OCI-LY1 (cell line): ENCODE measurements around the gene PAQR3.
"Not testable (repeated sequence)": the region's sequence is repeated elsewhere in the genome, so short reads cannot be mapped to it uniquely, and the experiment has no call there.

Experiments used
- H2AFZ ChIP-seq: fragments of 200-600 bp; sonication (generic), shearing (Covaris generic); 2 replicates; pipeline ENCODE4 v1.6.0; 2014; ENCODE audit warnings: antibody characterized with exemption, mild to moderate bottlenecking, low read length
- H3F3A ChIP-seq: fragments of 200-600 bp; sonication (generic), shearing (Covaris generic); 2 replicates; pipeline ENCODE4 v1.6.0; 2014; ENCODE audit warnings: mild to moderate bottlenecking, antibody characterized with exemption, low read length, moderate library complexity; ENCODE audit not compliant: insufficient read depth
- H3K27ac ChIP-seq: fragments of 200-600 bp; sonication (generic); 2 replicates; pipeline ENCODE4 v1.5.1; 2014; ENCODE audit warnings: low read length, mixed run types, mild to moderate bottlenecking, low read depth; ENCODE audit not compliant: poor library complexity, severe bottlenecking
- H3K27me3 ChIP-seq: fragments of 200-600 bp; sonication (generic); 2 replicates; pipeline ENCODE4 v1.6.0; 2014; ENCODE audit warnings: antibody characterized with exemption, mild to moderate bottlenecking, low read length, moderate library complexity; ENCODE audit not compliant: insufficient read depth
- H3K36me3 ChIP-seq: fragments of 200-600 bp; sonication (generic); 2 replicates; pipeline ENCODE4 v1.6.1; 2014; ENCODE audit warnings: mild to moderate bottlenecking, antibody characterized with exemption, low read length, moderate library complexity, mixed read lengths; ENCODE audit not compliant: insufficient read depth
- H3K4me1 ChIP-seq: fragments of 200-600 bp; sonication (generic); 2 replicates; pipeline ENCODE4 v1.5.1; 2014; ENCODE audit warnings: mild to moderate bottlenecking, low read length, moderate library complexity; ENCODE audit not compliant: insufficient read depth, severe bottlenecking
- H3K4me2 ChIP-seq: fragments of 200-600 bp; sonication (generic), shearing (Covaris generic); 2 replicates; pipeline ENCODE4 v1.6.1; 2014; ENCODE audit warnings: low read length
- H3K4me3 ChIP-seq: fragments of 200-600 bp; sonication (generic); 2 replicates; pipeline ENCODE4 v1.5.1; 2014; ENCODE audit warnings: low read length, low read depth, mild to moderate bottlenecking, mixed read lengths; ENCODE audit not compliant: poor library complexity, severe bottlenecking
- H3K79me2 ChIP-seq: fragments of 200-600 bp; shearing (Covaris generic); 2 replicates; pipeline ENCODE4 v1.6.1; 2016; ENCODE audit warnings: mixed run types, low read length, mixed read lengths; ENCODE audit not compliant: insufficient read depth
- H3K9ac ChIP-seq: fragments of 200-600 bp; sonication (generic), shearing (Covaris generic); 2 replicates; pipeline ENCODE4 v1.6.1; 2014; ENCODE audit warnings: mild to moderate bottlenecking, low read length, mixed read lengths
- H3K9me2 ChIP-seq: fragments of 200-600 bp; sonication (generic), shearing (Covaris generic); 2 replicates; pipeline ENCODE4 v1.6.1; 2014; ENCODE audit warnings: low read depth, mild to moderate bottlenecking, low read length, mixed read lengths
- H3K9me3 ChIP-seq: fragments of 200-600 bp; shearing (Covaris generic); 2 replicates; pipeline ENCODE4 v1.6.1; 2014; ENCODE audit warnings: low read length, mixed read lengths
- H4K20me1 ChIP-seq: fragments of 200-600 bp; sonication (generic), shearing (Covaris generic); 2 replicates; pipeline ENCODE4 v1.6.0; 2016; ENCODE audit warnings: mild to moderate bottlenecking, low read length; ENCODE audit not compliant: insufficient read depth
- CTCF ChIP-seq: fragments of 200-600 bp; sonication (generic), shearing (Covaris generic); IDR thresholded peaks from 2 replicates; pipeline ENCODE4 v1.5.1; 2017; ENCODE audit warnings: mild to moderate bottlenecking, antibody characterized with exemption, low read length, moderate library complexity, mixed read lengths
- EZH2 ChIP-seq: fragments of 200-600 bp; sonication (generic), shearing (Covaris generic); IDR thresholded peaks from 2 replicates; pipeline ENCODE4 v1.8.0; 2017; ENCODE audit warnings: borderline replicate concordance, mixed run types, mild to moderate bottlenecking, antibody characterized with exemption, low read length, moderate library complexity, mixed read lengths

Gene PAQR3

GRCh38 chr4:78922207-78922606, 17.0 kb downstream of the PAQR3 start:
- no peak overlapping the region for H3K4me3 ChIP-seq
- no peak for TF ChIP-seq EZH2
- TF ChIP-seq CTCF: no peak
- no peaks in the 10 kb centered on the region for H3K4me1 ChIP-seq
- H3K9ac ChIP-seq: no peak overlapping the region
- H3K9me3 ChIP-seq: no peaks in the 10 kb centered on the region
- no peaks in the 10 kb centered on the region for H4K20me1 ChIP-seq
- no peaks in the 10 kb centered on the region for H3K9me2 ChIP-seq
- H3K79me2 ChIP-seq: no peaks in the 10 kb centered on the region
- no peaks in the 10 kb centered on the region for H3K27me3 ChIP-seq
- no peaks in the 10 kb centered on the region for H3F3A ChIP-seq
- H3K4me2 ChIP-seq: no peak overlapping the region
- no peak overlapping the region for H2AFZ ChIP-seq
- H3K27ac ChIP-seq: no peak overlapping the region
- peaks cover 27% of the 10 kb centered on the region; the same call in 1 of the 2 replicates for H3K36me3 ChIP-seq

DNA sequence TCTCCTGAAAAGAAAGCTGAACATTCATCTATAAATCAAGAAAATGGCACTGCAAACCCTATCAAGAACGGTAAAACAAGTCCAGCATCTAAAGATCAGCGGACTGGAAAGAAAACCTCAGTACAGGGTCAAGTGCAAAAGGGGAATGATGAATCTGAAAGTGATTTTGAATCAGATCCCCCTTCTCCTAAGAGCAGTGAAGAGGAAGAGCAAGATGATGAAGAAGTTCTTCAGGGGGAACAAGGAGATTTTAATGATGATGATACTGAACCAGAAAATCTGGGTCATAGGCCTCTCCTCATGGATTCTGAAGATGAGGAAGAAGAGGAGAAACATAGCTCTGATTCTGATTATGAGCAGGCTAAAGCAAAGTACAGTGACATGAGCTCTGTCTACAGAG, 28.6 kb downstream of the PAQR3 start:
- H4K20me1 ChIP-seq: no peaks in the 10 kb centered on the region
- H3K9ac ChIP-seq: no peak overlapping the region
- no peaks in the 10 kb centered on the region for H3K4me1 ChIP-seq
- no peaks in the 10 kb centered on the region for H3K9me2 ChIP-seq
- H3K27ac ChIP-seq: no peak overlapping the region
- no peaks in the 10 kb centered on the region; the same call in 1 of the 2 replicates for H3K79me2 ChIP-seq
- no peak overlapping the region for H3K4me2 ChIP-seq
- TF ChIP-seq EZH2: no peak
- no peak for TF ChIP-seq CTCF
- no peak overlapping the region for H2AFZ ChIP-seq
- H3K27me3 ChIP-seq: no peaks in the 10 kb centered on the region
- H3F3A ChIP-seq: no peaks in the 10 kb centered on the region
- H3K9me3 ChIP-seq: no peaks in the 10 kb centered on the region
- H3K4me3 ChIP-seq: no peak overlapping the region
- H3K36me3 ChIP-seq: peaks cover 24% of the 10 kb centered on the region

- H3K27ac ChIP-seq, H4K20me1 ChIP-seq, H2AFZ ChIP-seq, H3F3A ChIP-seq, H3K4me2 ChIP-seq, H3K9me3 ChIP-seq, H3K9ac ChIP-seq, H3K79me2 ChIP-seq, H3K9me2 ChIP-seq, H3K4me1 ChIP-seq, H3K27me3 ChIP-seq, H3K4me3 ChIP-seq: not testable (repeated sequence)
- peaks cover 24% of the 10 kb centered on the region for H3K36me3 ChIP-seq
These were observed 30.3 kb downstream of the PAQR3 start for GRCh38 chr4:78908974-78909373.

DNA sequence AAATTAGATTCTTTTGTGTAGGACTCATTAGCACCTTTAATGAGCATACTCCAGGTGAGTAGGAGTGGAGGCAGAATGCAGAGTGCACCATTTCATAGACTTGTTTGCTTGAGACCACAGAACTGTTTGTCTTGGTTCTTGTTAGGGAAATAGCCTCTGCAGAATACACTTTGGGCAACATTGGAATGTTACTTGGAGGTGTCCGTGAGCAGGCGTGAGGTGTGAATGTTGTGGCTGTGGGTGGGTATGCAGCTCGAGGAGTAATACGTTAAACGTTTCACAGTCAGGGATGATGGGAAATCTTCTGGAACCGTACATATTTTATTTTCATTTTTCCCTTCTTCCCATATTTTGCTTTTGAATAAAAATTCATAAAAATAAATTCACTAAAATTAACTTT, 31.6 kb downstream of the PAQR3 start:
- Histone ChIP-seq H3K9me2 (no peaks in the 10 kb centered on the region), H3K9me3 (no peaks in the 10 kb centered on the region), H3K9ac (no peak overlapping the region), H3K4me3 (no peak overlapping the region), H3K4me1 (no peaks in the 10 kb centered on the region), H3K4me2 (no peak overlapping the region), H3K79me2 (no peaks in the 10 kb centered on the region; the same call in 1 of the 2 replicates), H2AFZ (no peak overlapping the region), H3K27ac (no peak overlapping the region), H3F3A (no peaks in the 10 kb centered on the region), H3K36me3 (peaks cover 26% of the 10 kb centered on the region), H4K20me1 (no peaks in the 10 kb centered on the region), H3K27me3 (no peaks in the 10 kb centered on the region)
- no peak for TF ChIP-seq CTCF
- TF ChIP-seq EZH2: no peak
